AG09309 (cell line): ENCODE measurements around the gene ST3GAL5.

Experiments used
- DNase-seq: peaks from one replicate; pipeline ENCODE4 v3.0.0-alpha.2; 2010; ENCODE audit warnings: low read depth
- H3K4me3 ChIP-seq: 2 replicates; pipeline ENCODE4 v1.5.1; 2011; ENCODE audit warnings: mild to moderate bottlenecking, low read depth, low read length, moderate library complexity; ENCODE audit not compliant: control insufficient read depth
- CTCF ChIP-seq: IDR thresholded peaks from 2 replicates; pipeline ENCODE4 v1.5.1; 2011; ENCODE audit warnings: mild to moderate bottlenecking, low read depth, low read length, inconsistent platforms; ENCODE audit not compliant: insufficient read depth, control insufficient read depth; ENCODE audit errors: missing control alignments

ST3GAL5 gene

GRCh38 chr2:85864654-85865053 lies 24.1 kb downstream of the ST3GAL5 start:
- no peak for TF ChIP-seq CTCF
- H3K4me3 ChIP-seq, result no peak overlapping the region
- DNase-seq, result no peak

DNA sequence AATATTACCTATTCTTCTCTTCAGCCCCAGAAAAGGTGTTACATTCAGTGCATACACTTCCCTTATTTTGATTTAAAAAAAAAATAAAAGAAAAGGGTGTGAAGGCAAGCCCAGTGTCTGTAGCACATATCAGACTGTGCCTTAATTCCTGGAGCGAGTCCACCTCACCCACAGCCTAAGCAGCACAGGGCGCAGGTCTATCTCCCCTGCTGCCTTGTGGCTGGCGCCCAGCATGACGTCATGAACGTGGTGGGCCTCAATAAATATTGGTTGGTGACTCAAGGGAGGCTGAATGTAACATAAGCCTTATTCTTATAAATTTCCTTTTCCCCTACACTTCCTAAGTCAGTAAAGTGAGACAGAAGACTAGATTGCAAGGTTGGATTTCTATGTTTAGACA lies 26.4 kb downstream of the ST3GAL5 start:
- DNase-seq, result no peak
- no peak overlapping the region for H3K4me3 ChIP-seq
- no peak for TF ChIP-seq CTCF

- H3K4me3 ChIP-seq, result no peak overlapping the region
- DNase-seq, result no peak
- no peak for TF ChIP-seq CTCF
Measured at GRCh38 chr2:85861650-85862049, 27.1 kb downstream of the ST3GAL5 start.

DNA sequence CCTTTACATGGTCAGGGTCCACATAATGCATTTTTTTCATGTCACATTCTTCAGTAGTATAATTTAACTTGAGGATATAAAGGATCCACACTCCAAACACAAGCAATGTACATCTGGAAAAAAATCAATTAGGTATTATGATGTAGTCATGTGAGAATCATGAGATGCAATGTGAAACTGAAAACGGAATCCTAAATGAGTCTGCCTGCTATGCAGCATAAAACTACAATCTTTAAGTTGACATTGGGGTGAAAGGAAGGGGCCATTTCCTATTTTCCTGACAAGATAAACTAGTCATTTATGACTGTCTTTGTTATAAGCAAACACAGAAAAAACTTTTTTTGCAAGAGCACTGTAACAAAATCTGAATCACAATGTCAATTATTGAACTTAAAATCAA lies 27.6 kb downstream of the ST3GAL5 start:
- H3K4me3 ChIP-seq, result no peak overlapping the region
- TF ChIP-seq CTCF, result no peak
- no peak for DNase-seq

DNA sequence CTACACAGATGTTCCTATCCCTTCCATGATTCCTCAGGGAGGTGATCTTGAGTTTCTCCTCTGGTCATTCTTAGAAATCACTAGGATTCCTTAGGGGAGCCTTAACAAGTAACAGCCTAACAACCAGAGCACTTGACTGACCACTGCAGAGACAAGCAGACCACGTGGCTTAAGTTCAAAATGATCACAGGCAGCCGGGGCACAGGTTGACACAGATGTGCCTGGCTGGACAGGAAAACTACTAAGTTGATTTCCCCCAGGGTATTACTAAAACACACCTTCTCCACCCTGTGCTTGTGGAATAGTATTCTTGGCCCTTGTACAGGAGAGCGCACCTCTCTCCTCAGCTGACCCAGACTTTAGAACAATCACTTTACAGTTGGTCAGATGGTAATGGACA lies 29.9 kb downstream of the ST3GAL5 start:
- DNase-seq, result no peak
- TF ChIP-seq CTCF, result no peak
- H3K4me3 ChIP-seq, result no peak overlapping the region

- no peak for DNase-seq
- no peak for TF ChIP-seq CTCF
- no peak overlapping the region for H3K4me3 ChIP-seq
Measured at GRCh38 chr2:85854897-85855296, 33.9 kb downstream of the ST3GAL5 start.

- no peak for TF ChIP-seq CTCF
- no peak overlapping the region for H3K4me3 ChIP-seq
- no peak for DNase-seq
Measured at GRCh38 chr2:85854166-85854509, 34.7 kb downstream of the ST3GAL5 start.
